Ovary (tissue), 9 donors: ENCODE results near the gene IL4I1. TPM values are rescaled to one million over a fixed set of nuclear protein-coding genes. Genes with fewer than 3 reads are reported as not detected.

ENCODE experiments used
- DNase-seq, 5 donors: peaks; one replicate each; pipeline ENCODE4 v3.0.0-alpha.2; 2019 to 2020
- H3K27ac ChIP-seq, 2 donors: fragments of 200-600 bp; one replicate each; pipeline versions ENCODE4 v1.5.1 to v1.8.0; 2019 to 2022
- H3K27me3 ChIP-seq: fragments of 200-600 bp; one replicate; pipeline ENCODE4 v1.8.0; 2022
- H3K36me3 ChIP-seq: fragments of 200-600 bp; sonication (generic); one replicate; pipeline ENCODE4 v1.5.1; 2019
- H3K4me1 ChIP-seq: one replicate; pipeline ENCODE4 v1.8.1; 2013; ENCODE audit warnings: mild to moderate bottlenecking, moderate library complexity; ENCODE audit not compliant: insufficient read depth
- H3K4me3 ChIP-seq: fragments of 200-600 bp; sonication (generic); one replicate; pipeline ENCODE4 v1.5.1; 2017
- H3K9me3 ChIP-seq, 2 donors: fragments of 200-600 bp in 1 of 2; sonication (generic) in 1 of 2; one replicate each; pipeline versions ENCODE4 v1.5.1 to v1.8.1; 2013 to 2019; ENCODE audit warnings: mild to moderate bottlenecking in 1 of 2, moderate library complexity in 1 of 2
- CTCF ChIP-seq, 3 donors: fragments of 450-650 bp in 2 of 3; fragments of 200-600 bp in 1 of 3; IDR thresholded peaks; one replicate each; pipeline versions ENCODE4 v1.5.1 to v1.8.0; 2016 to 2022; ENCODE audit warnings: antibody characterized with exemption in 3 of 3, mild to moderate bottlenecking in 1 of 3
- EP300 ChIP-seq: sonication (generic); formaldehyde crosslinking; IDR thresholded peaks from one replicate; pipeline ENCODE4 v1.6.1; 2017; ENCODE audit warnings: antibody characterized with exemption
- POLR2A ChIP-seq: fragments of 450-650 bp; IDR thresholded peaks from one replicate; pipeline ENCODE4 v1.6.1; 2017; ENCODE audit warnings: antibody characterized with exemption, mild to moderate bottlenecking, moderate library complexity
- WGBS, 3 donors: extraction: QIAGEN DNeasy Blood & Tissue Kit in 1 of 3; methylation state at CpG; one replicate each; pipeline versions ENCODE4 v1.1.5 to v1.1.7; 2013 to 2017; 5-methylcytosine and 5-hydroxymethylcytosine counted together
- intact Hi-C, 4 donors: fragments of 100-400 bp; cut with DNase I; formaldehyde crosslinking; loops; one replicate each; pipeline versions ENCODE4 v1.11.0 to v1.15.1; 2022 to 2023
- polyA plus RNA-seq, 2 donors: library from polyadenylated mRNA; stranded (reverse); fragments of 200-250 nt in 1 of 2; fragments of 350-450 nt in 1 of 2; fragmentation: Illumina TruSeq in 1 of 2; extraction: RNeasy Lipid Tissue Mini Kit (QIAGEN cat#74804) in 1 of 2; gene quantifications; one replicate each; pipeline ENCODE4 v1.2.3, GENCODE V29; 2013 to 2014
- total RNA-seq, 7 donors: library from RNA; depleted of rRNA in 2 of 7; stranded (reverse); fragments of >200 nt in 2 of 7; fragmentation: NEBNext Ultra II Directional in 3 of 7; extraction: Animal tissue kit (Norgen Biotek cat#: 25700) in 3 of 7; gene quantifications; one replicate each; pipeline versions ENCODE4 v1.1.0 to v1.2.4, GENCODE V29; 2016 to 2023
- donor health status: DM: no; HTN: no; CAD: no; lungs with moderate emphysema.
- donor health status: DM: no; HTN: no; CAD: no.
- donor health status: Bipolar disorder and iron deficiency.
- donor health status: DM: yes; HTN: yes; CAD: no.
- donor health status: DM: no; HTN: no; CAD: no.
- donor health status: DM: yes; HTN: yes; CAD: no.

Gene IL4I1
- total and polyA plus RNA-seq, 9 donors: 0.24 to 4.3 (median 1.0) TPM; not detected in 1

GRCh38 chr19:49869484-49870308, 27.0 kb downstream of the IL4I1 start:
- peak overlapping the region; percentile 47 for H3K4me3 ChIP-seq
- H3K4me1 ChIP-seq: peaks cover 24% of the 10 kb centered on the region
- H3K27ac ChIP-seq: peak overlapping the region; percentile 72 to 80
- H3K9me3 ChIP-seq: no peaks in the 10 kb centered on the region
- peak; percentile 95 to 97 (median 96) for DNase-seq
- H3K36me3 ChIP-seq: no peaks in the 10 kb centered on the region
- intact Hi-C loops: no loop called here
- no peaks in the 10 kb centered on the region for H3K27me3 ChIP-seq
- 1 to 2% (median 1%) methylated on average over 45 to 67 of the region's 67 CpGs for WGBS, 3 donors
- TF ChIP-seq EP300 (no peak), CTCF (IDR thresholded peaks at IDR 0.05) (peak in 2 of 3 donors; percentile 63 to 67), POLR2A (peak; percentile 76)

- DNase-seq: peak in 1 of 5 donors; percentile 95
- H3K27ac ChIP-seq: peak overlapping the region; percentile 75 to 80
- WGBS, 3 donors: 1 to 2% (median 1%) methylated on average over 13 to 15 of the region's 15 CpGs
- intact Hi-C loops: no loop called here
- H3K4me3 ChIP-seq: peak overlapping the region; percentile 31
- H3K9me3 ChIP-seq: no peaks in the 10 kb centered on the region
- peaks cover 24% of the 10 kb centered on the region for H3K4me1 ChIP-seq
- TF ChIP-seq EP300 (peak; percentile 74), CTCF (IDR thresholded peaks at IDR 0.05) (no peak), POLR2A (peak; percentile 44)
- H3K36me3 ChIP-seq: no peaks in the 10 kb centered on the region
- no peaks in the 10 kb centered on the region for H3K27me3 ChIP-seq
These were observed 27.6 kb downstream of the IL4I1 start for GRCh38 chr19:49869009-49869483.

GRCh38 chr19:49866933-49867782, 29.5 kb downstream of the IL4I1 start, which contains the start of gene PNKP:
TSS of gene PNKP (minus strand) at chr19:49867576. CDS start at chr19:49867204, 372 bp downstream.
- peak within 1 kb of the TSS; percentile 59 for H3K4me3 ChIP-seq
- H3K36me3 ChIP-seq: no peaks in the 10 kb centered on the region
- intact Hi-C loops: no loop called here
- 0 to 1% (median 0%) methylated on average over 27 to 65 of the region's 65 CpGs for WGBS, 3 donors
- peak within 1 kb of the TSS; percentile 55 to 80 for H3K27ac ChIP-seq
- peak; percentile 64 for TF ChIP-seq POLR2A
- TF ChIP-seq CTCF (IDR thresholded peaks at IDR 0.05): peak in 1 of 3 donors; percentile 17
- no peak for TF ChIP-seq EP300
- H3K9me3 ChIP-seq: no peaks in the 10 kb centered on the region
- no peaks in the 10 kb centered on the region for H3K27me3 ChIP-seq
- H3K4me1 ChIP-seq: peaks cover 26% of the 10 kb centered on the region
- DNase-seq: peak; percentile 91 to 94 (median 92)

GRCh38 chr19:49864890-49865289, 31.8 kb downstream of the IL4I1 start:
- H3K27ac ChIP-seq: peak overlapping the region in 1 of 2 donors; percentile 80
- H3K4me3 ChIP-seq: no peak overlapping the region
- intact Hi-C loops: loop anchor here in 1 of 4 donors (5.0 kb wide), 1 partner anchor 58 kb away; no protein-coding TSS in a partner anchor
- no peak for DNase-seq
- H3K27me3 ChIP-seq: no peaks in the 10 kb centered on the region
- no peaks in the 10 kb centered on the region for H3K36me3 ChIP-seq
- no peaks in the 10 kb centered on the region for H3K9me3 ChIP-seq
- H3K4me1 ChIP-seq: peaks cover 24% of the 10 kb centered on the region
- WGBS, 3 donors: 61 to 70% (median 70%) methylated on average over 13 of the region's 13 CpGs
- TF ChIP-seq EP300 (no peak), POLR2A (no peak), CTCF (IDR thresholded peaks at IDR 0.05) (no peak)
